Adrenal gland (tissue), 12 donors: Measurements from ENCODE around the gene C6orf15. TPM values are rescaled to one million over a fixed set of nuclear protein-coding genes. Genes with fewer than 3 reads are reported as not detected.
A peak's percentile ranks its signal among the peaks of the same experiment; 100 is the strongest.
"Not testable (repeated sequence)": the region's sequence is repeated elsewhere in the genome, so short reads cannot be mapped to it uniquely, and the experiment has no call there.

ENCODE experiments used
- DNase-seq, 7 donors: peaks; one replicate each; pipeline ENCODE4 v3.0.0-alpha.2; 2019 to 2020
- H3K27ac ChIP-seq, 5 donors: fragments of 200-600 bp; sonication (generic) in 4 of 5; 1 replicate in 3 of 5; 2 replicates in 2 of 5; pipeline versions ENCODE4 v1.5.1 to v1.8.0; 2016 to 2020; ENCODE audit warnings: mild to moderate bottlenecking in 1 of 5
- H3K27me3 ChIP-seq: fragments of 200-600 bp; 2 replicates; pipeline ENCODE4 v1.8.0; 2021
- H3K36me3 ChIP-seq, 2 donors: fragments of 200-600 bp; replicated peaks in 1 of 2; 1 replicate in 1 of 2; 2 replicates in 1 of 2; pipeline versions ENCODE4 v1.5.1 to v1.8.0; 2018 to 2022
- H3K4me1 ChIP-seq, 2 donors: fragments of 200-600 bp; replicated peaks in 1 of 2; 1 replicate in 1 of 2; 2 replicates in 1 of 2; pipeline versions ENCODE4 v1.5.1 to v1.8.0; 2018 to 2021
- H3K4me3 ChIP-seq, 4 donors: fragments of 200-600 bp; sonication (generic) in 3 of 4; one replicate each; pipeline ENCODE4 v1.5.1; 2016 to 2018
- H3K9me3 ChIP-seq, 3 donors: fragments of 200-600 bp; sonication (generic) in 1 of 3; replicated peaks in 1 of 3; 1 replicate in 2 of 3; 2 replicates in 1 of 3; pipeline versions ENCODE4 v1.5.1 to v1.8.0; 2016 to 2021
- POLR2A ChIP-seq, 2 donors: fragments of 450-650 bp; IDR thresholded peaks; one replicate each; pipeline ENCODE4 v1.6.1; 2017; ENCODE audit warnings: antibody characterized with exemption in 2 of 2, mild to moderate bottlenecking in 2 of 2, moderate library complexity in 1 of 2
- WGBS, 4 donors: extraction: QIAGEN DNeasy Blood & Tissue Kit in 2 of 4; methylation state at CpG; one replicate each; pipeline versions ENCODE4 v1.1.5 to v1.1.7; 2013 to 2017; 5-methylcytosine and 5-hydroxymethylcytosine counted together
- intact Hi-C, 2 donors: fragments of 100-400 bp; cut with DNase I; formaldehyde crosslinking; loops; one replicate each; pipeline versions ENCODE4 v1.14.1 to v1.15.0; 2022 to 2023
- polyA plus RNA-seq, 3 donors: library from polyadenylated mRNA; stranded (reverse); fragments of 200-250 nt in 2 of 3; fragments of 350-450 nt in 1 of 3; fragmentation: Illumina TruSeq in 1 of 3; extraction: RNeasy Lipid Tissue Mini Kit (QIAGEN cat#74804) in 1 of 3; gene quantifications; one replicate each; pipeline ENCODE4 v1.2.3, GENCODE V29; 2013 to 2014
- total RNA-seq, 9 donors: library from RNA; depleted of rRNA in 4 of 9; stranded (reverse); fragments of >200 nt in 4 of 9; fragments of 120-200 nt in 1 of 9; fragmentation: NEBNext Ultra II Directional in 1 of 9; extraction: Animal tissue kit (Norgen Biotek cat#: 25700) in 1 of 9; gene quantifications; one replicate each; pipeline versions ENCODE4 v1.1.0 to v1.2.4, GENCODE V29; 2013 to 2023
- TF ChIP-seq, protein P1 (sequence below), 6 experiments: fragments of 450-650 bp in 4 of 6; fragments of 200-600 bp in 2 of 6; sonication (generic) in 1 of 6; IDR thresholded peaks; 1 replicate in 5 of 6; 2 replicates in 1 of 6; pipeline versions ENCODE4 v1.5.1 to v1.8.0; 2016 to 2021; ENCODE audit warnings: antibody characterized with exemption in 6 of 6, mild to moderate bottlenecking in 2 of 6, moderate library complexity in 1 of 6
- donor health status: healthy with polysubstance abuse.
- donor health status: Bipolar disorder and iron deficiency.
- donor health status: DM: yes; HTN: yes; CAD: no.
- donor health status: DM: no; HTN: no; CAD: no.
- donor health status: DM: no; HTN: no; CAD: no.
- donor health status: DM: yes; HTN: yes; CAD: no.

Gene C6orf15
- total and polyA plus RNA-seq, 12 donors: not detected

DNA sequence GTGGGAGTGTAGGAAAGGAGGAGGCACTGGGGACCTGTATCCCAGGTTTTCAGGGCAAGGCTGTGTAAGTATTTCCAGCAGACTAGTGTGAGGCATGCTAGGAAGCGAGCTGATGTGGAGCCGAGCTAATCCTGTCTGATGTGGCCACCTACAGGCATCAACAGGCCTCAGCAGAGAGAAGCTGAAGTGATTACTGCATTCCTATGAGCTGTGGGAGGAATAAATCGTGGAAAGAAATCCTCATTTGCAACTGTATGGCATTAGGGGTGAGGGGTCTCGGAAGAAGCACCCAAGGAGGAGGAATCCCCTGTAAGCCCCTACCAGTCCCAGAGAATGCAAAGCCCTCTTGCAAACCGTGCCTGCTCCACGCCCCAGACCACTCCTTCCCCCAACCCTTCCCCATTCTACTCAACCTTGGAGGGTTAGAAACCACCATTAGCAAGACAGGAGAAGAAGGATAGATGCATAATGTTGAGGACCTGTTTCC, 41.6 kb downstream of the C6orf15 start:
- 35 to 57% (median 51%) methylated on average over 6 of the region's 6 CpGs for WGBS, 4 donors
- DNase-seq: peak in 4 of 7 donors; percentile 23 to 71 (median 50)
- no peak overlapping the region for H3K27ac ChIP-seq
- H3K36me3 ChIP-seq: no peaks in the 10 kb centered on the region
- H3K4me1 ChIP-seq: peaks cover 10 to 11% of the 10 kb centered on the region in 2 donors
- H3K9me3 ChIP-seq: no peaks in the 10 kb centered on the region
- no peaks in the 10 kb centered on the region for H3K27me3 ChIP-seq
- TF ChIP-seq, protein P1, sequence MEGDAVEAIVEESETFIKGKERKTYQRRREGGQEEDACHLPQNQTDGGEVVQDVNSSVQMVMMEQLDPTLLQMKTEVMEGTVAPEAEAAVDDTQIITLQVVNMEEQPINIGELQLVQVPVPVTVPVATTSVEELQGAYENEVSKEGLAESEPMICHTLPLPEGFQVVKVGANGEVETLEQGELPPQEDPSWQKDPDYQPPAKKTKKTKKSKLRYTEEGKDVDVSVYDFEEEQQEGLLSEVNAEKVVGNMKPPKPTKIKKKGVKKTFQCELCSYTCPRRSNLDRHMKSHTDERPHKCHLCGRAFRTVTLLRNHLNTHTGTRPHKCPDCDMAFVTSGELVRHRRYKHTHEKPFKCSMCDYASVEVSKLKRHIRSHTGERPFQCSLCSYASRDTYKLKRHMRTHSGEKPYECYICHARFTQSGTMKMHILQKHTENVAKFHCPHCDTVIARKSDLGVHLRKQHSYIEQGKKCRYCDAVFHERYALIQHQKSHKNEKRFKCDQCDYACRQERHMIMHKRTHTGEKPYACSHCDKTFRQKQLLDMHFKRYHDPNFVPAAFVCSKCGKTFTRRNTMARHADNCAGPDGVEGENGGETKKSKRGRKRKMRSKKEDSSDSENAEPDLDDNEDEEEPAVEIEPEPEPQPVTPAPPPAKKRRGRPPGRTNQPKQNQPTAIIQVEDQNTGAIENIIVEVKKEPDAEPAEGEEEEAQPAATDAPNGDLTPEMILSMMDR (IDR thresholded peaks at IDR 0.05): peak in 4 of 6 experiments; percentile 12 to 34 (median 28)
- no peak for TF ChIP-seq POLR2A (IDR thresholded peaks at IDR 0.05)
- intact Hi-C loops: no loop called here
- no peak overlapping the region for H3K4me3 ChIP-seq

GRCh38 chr6:31068669-31069340, 43.6 kb downstream of the C6orf15 start:
- intact Hi-C loops: no loop called here

GRCh38 chr6:31067891-31068668, 44.3 kb downstream of the C6orf15 start:
- H3K4me1 ChIP-seq, H3K4me3 ChIP-seq, H3K27ac ChIP-seq, DNase-seq, H3K36me3 ChIP-seq, H3K27me3 ChIP-seq, H3K9me3 ChIP-seq, intact Hi-C loops: not testable (repeated sequence)
- 72 to 81% (median 78%) methylated on average over 5 to 6 of the region's 11 CpGs for WGBS, 4 donors

More at GRCh38 chr6:31068669-31069340, 43.6 kb downstream of the C6orf15 start:
- H3K27ac ChIP-seq: no peak overlapping the region
- no peaks in the 10 kb centered on the region for H3K9me3 ChIP-seq
- H3K27me3 ChIP-seq: no peaks in the 10 kb centered on the region
- H3K36me3 ChIP-seq: no peaks in the 10 kb centered on the region
- no peak overlapping the region for H3K4me3 ChIP-seq
- H3K4me1 ChIP-seq: peaks cover 10 to 11% of the 10 kb centered on the region in 2 donors
- TF ChIP-seq, protein P1 (IDR thresholded peaks at IDR 0.05): peak; percentile 71 to 90 (median 84)
- no peak for TF ChIP-seq POLR2A (IDR thresholded peaks at IDR 0.05)
- WGBS, 4 donors: 38 to 46% (median 42%) methylated on average over 12 to 13 of the region's 13 CpGs
- DNase-seq: peak; percentile 74 to 93 (median 79)

- H3K27ac ChIP-seq, DNase-seq, H3K36me3 ChIP-seq, H3K27me3 ChIP-seq, intact Hi-C loops, H3K4me3 ChIP-seq, H3K9me3 ChIP-seq, H3K4me1 ChIP-seq: not testable (repeated sequence)
- 85 to 96% (median 88%) methylated on average over 7 to 25 of the region's 32 CpGs for whole genome bisulfite sequencing, 4 donors
Observed at GRCh38 chr6:31067028-31067427, 45.3 kb downstream of the C6orf15 start.

GRCh38 chr6:31065556-31065955, 46.8 kb downstream of the C6orf15 start:
- Histone ChIP-seq H3K27ac (no peak overlapping the region), H3K27me3 (no peaks in the 10 kb centered on the region), H3K9me3 (no peaks in the 10 kb centered on the region), H3K4me3 (no peak overlapping the region), H3K4me1 (no peaks in the 10 kb centered on the region), H3K36me3 (no peaks in the 10 kb centered on the region)
- WGBS, 4 donors: 21 to 77% (median 41%) methylated on average over 2 of the region's 2 CpGs
- no peak for DNase-seq
- intact Hi-C loops: no loop called here
- TF ChIP-seq POLR2A (IDR thresholded peaks at IDR 0.05): no peak
- TF ChIP-seq, protein P1 (IDR thresholded peaks at IDR 0.05): no peak
